ENCODE data around the gene PTCD2. TPM values are rescaled to one million over a fixed set of nuclear protein-coding genes. Genes with fewer than 3 reads are reported as not detected.

The PTCD2 gene
- total RNA-seq, 4 donors from 2014 or later, result 2.7 to 7.2 (median 5.4) TPM

DNA sequence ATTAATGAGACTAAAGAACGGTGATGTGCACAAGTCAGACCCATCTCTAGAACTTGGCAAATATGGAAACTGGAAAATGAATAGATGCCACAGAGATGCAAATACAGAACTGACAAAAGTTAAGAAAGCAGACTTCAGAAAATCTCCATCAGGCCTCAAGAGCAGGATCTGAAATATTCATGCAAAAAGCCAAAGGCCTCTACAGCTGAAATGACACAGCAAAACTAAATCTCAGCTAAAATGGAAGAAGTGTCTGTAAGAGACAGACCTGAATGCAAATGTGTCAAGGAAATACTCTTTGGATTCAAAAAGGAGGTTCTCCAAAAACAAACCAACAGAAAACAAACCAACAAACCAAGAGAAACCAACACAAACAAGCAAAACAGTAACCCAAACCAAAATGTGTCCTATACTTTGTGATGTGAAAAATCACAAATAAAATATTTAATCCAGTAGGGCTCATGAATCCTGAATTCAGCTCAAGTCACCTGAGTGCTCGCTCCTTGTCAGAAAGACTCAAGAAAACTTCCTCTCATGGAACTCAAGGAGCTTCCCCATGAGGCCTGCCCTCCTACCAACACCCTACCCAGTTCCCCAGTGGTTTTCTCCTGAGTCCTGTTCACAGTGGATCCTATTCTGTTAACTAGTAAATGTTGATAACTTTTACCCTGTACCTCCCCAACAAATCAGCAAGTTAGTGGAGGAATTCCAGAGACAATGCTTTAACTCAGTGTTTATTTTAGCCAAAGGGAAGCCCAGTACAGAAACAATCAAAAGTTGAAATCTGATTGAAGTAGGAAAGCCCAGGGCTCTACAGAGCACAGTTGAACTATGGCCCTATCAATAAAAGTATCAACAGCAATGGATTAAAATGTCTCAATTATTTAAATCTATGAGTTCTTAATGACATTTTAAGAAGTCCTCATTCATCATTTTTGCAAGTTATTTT lies 14.7 kb upstream of the PTCD2 start:
- Histone ChIP-seq H3K9me3 (no peaks in the 10 kb centered on the region), H3K36me3 (peaks cover 0 to 14% of the 10 kb centered on the region in 2 donors), H3K4me1 (peaks cover 3 to 41% (median 4%) of the 10 kb centered on the region in 3 donors), H3K27me3 (no peaks in the 10 kb centered on the region), H3K27ac (peak overlapping the region; percentile 27 to 95 (median 58)), H3K4me3 (no peak overlapping the region)
- TF ChIP-seq, protein P1, sequence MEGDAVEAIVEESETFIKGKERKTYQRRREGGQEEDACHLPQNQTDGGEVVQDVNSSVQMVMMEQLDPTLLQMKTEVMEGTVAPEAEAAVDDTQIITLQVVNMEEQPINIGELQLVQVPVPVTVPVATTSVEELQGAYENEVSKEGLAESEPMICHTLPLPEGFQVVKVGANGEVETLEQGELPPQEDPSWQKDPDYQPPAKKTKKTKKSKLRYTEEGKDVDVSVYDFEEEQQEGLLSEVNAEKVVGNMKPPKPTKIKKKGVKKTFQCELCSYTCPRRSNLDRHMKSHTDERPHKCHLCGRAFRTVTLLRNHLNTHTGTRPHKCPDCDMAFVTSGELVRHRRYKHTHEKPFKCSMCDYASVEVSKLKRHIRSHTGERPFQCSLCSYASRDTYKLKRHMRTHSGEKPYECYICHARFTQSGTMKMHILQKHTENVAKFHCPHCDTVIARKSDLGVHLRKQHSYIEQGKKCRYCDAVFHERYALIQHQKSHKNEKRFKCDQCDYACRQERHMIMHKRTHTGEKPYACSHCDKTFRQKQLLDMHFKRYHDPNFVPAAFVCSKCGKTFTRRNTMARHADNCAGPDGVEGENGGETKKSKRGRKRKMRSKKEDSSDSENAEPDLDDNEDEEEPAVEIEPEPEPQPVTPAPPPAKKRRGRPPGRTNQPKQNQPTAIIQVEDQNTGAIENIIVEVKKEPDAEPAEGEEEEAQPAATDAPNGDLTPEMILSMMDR (IDR thresholded peaks at IDR 0.05), result no peak
- TF ChIP-seq POLR2AphosphoS5 (IDR thresholded peaks at IDR 0.05) (no peak), POLR2A (IDR thresholded peaks at IDR 0.05) (no peak), EP300 (IDR thresholded peaks at IDR 0.05) (no peak)
- ATAC-seq, result no peak
- WGBS, 2 donors (ENCODE audit: low coverage in 1 of 2), result 75 to 91% methylated on average over 1 to 2 of the region's 2 CpGs

DNA sequence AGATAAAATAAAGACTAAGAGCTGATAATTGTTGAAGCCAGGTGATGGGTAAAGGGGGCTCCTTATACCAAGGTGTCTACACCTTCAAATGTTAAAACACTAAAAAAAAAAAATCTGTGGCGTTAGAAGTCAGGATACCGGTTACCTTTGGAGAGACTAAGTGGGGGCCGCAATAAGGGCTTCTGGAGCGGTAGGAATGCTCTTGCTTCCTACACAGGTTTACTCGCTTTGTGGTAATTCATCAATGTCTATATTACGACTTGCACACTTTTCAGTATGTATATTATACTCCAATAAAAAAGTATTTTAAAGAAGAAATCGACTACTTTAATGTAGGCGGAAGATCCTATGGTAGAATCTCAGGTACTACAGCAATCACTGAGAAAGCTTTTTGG lies 12.6 kb upstream of the PTCD2 start:
- H3K9me3 ChIP-seq, result no peaks in the 10 kb centered on the region
- peaks cover 0 to 35% of the 10 kb centered on the region in 2 donors for H3K36me3 ChIP-seq
- H3K27me3 ChIP-seq, result no peaks in the 10 kb centered on the region
- 3 to 4% methylated on average over 8 of the region's 8 CpGs for whole genome bisulfite sequencing, 2 donors (ENCODE audit: low coverage in 1 of 2)
- TF ChIP-seq EP300 (IDR thresholded peaks at IDR 0.05), result no peak
- no peak for TF ChIP-seq POLR2A (IDR thresholded peaks at IDR 0.05)
- TF ChIP-seq, protein P1 (IDR thresholded peaks at IDR 0.05), result no peak
- TF ChIP-seq POLR2AphosphoS5 (IDR thresholded peaks at IDR 0.05), result no peak
- peaks cover 3 to 41% (median 4%) of the 10 kb centered on the region in 3 donors for H3K4me1 ChIP-seq
- peak overlapping the region; percentile 57 to 71 for H3K4me3 ChIP-seq
- ATAC-seq, result no peak
- peak overlapping the region; percentile 67 to 97 (median 95) for H3K27ac ChIP-seq

DNA sequence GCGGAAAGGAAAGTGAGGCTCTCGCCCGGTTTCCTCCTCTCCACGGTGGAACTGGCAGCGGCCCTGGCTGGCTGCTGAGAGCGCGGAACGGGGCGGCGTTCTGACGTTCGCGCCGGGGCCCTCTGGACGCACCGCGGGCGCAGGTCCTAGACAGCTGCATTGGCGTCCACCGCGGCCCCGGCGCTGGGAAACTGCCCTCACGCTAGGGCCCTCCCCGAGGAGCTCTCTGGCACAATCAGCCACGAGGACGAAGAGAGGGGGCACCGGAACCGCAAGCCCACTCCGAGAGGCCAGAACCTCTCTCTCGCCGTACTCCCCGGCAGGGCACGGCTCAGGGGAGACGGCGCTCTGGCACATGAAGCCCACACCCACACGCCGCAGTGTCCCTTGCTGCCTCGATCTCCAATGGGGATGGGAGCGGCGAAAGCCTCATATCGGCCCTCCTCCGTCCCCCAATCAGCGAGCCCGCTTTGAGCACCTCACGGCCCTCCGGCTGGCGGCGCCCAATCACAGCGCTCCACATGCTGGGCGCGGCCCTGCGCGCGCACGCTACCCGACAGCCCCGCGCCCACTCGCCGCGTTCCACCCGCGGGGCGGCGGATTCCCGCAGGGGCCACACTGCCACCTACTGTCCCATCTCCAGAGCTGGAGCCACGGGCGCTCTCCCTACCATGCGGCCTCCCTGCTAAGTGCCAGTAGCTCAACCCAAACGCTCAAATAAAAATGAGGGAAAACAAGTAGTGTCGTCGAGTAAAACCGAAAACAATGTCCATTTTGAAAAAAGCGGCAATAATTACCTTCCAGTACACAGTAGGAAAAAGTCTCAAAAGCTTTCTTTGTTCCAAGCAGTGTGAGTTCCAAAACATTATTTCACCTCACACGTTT lies 12.0 kb upstream of the PTCD2 start:
- peak; percentile 99 for TF ChIP-seq POLR2AphosphoS5 (IDR thresholded peaks at IDR 0.05)
- no peak for TF ChIP-seq EP300 (IDR thresholded peaks at IDR 0.05)
- TF ChIP-seq, protein P1 (IDR thresholded peaks at IDR 0.05), result peak; percentile 71 to 95 (median 94)
- peak; percentile 87 to 94 for TF ChIP-seq POLR2A (IDR thresholded peaks at IDR 0.05)
- Histone ChIP-seq H3K27ac (peak overlapping the region; percentile 67 to 97 (median 95)), H3K36me3 (peaks cover 0 to 41% of the 10 kb centered on the region in 2 donors), H3K9me3 (no peaks in the 10 kb centered on the region), H3K4me3 (peak overlapping the region; percentile 57 to 71), H3K27me3 (no peaks in the 10 kb centered on the region), H3K4me1 (peaks cover 3 to 41% (median 4%) of the 10 kb centered on the region in 3 donors)
- peak; percentile 99 for ATAC-seq
- WGBS, 2 donors (ENCODE audit: low coverage in 1 of 2), result 4% methylated on average over 5 to 11 of the region's 76 CpGs

DNA sequence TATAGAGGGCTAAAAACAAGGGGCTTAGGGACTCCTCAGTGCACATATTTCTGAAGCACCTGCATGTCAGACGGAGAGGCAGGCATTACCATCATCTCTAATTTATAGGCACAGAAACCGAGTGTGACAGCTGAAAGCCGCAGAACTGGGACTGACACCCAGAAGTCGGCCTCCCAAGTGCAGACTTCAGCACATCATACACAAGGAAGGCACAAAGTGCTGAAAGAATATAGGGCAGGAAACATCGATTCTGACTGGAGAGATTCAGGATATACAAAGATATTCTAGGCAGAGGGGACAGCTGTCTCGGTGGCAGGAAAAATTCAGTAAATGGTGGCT lies 11.4 kb upstream of the PTCD2 start:
- H3K9me3 ChIP-seq, result no peaks in the 10 kb centered on the region
- H3K27me3 ChIP-seq, result no peaks in the 10 kb centered on the region
- ATAC-seq, result no peak
- WGBS, 2 donors (ENCODE audit: low coverage in 1 of 2), result 70 to 74% methylated on average over 4 to 6 of the region's 6 CpGs
- peak overlapping the region in 1 of 2 donors; percentile 71 for H3K4me3 ChIP-seq
- TF ChIP-seq, protein P1 (IDR thresholded peaks at IDR 0.05), result no peak
- TF ChIP-seq POLR2AphosphoS5 (IDR thresholded peaks at IDR 0.05), result no peak
- no peak for TF ChIP-seq POLR2A (IDR thresholded peaks at IDR 0.05)
- no peak for TF ChIP-seq EP300 (IDR thresholded peaks at IDR 0.05)
- peak overlapping the region; percentile 34 to 97 (median 95) for H3K27ac ChIP-seq
- H3K4me1 ChIP-seq, result peaks cover 3 to 42% (median 4%) of the 10 kb centered on the region in 3 donors
- peaks cover 0 to 46% of the 10 kb centered on the region in 2 donors for H3K36me3 ChIP-seq
